Left ventricle myocardium superior (tissue), 1 donor: ENCODE results near the gene DNAAF8. TPM values are rescaled to one million over a fixed set of nuclear protein-coding genes. Genes with fewer than 3 reads are reported as not detected.

Source experiments
- ATAC-seq: fragments of 200-7000 bp; cut with Tn5 transposase; one replicate; pipeline ENCODE4 v1.9.1; 2020; ENCODE audit warnings: mild to moderate bottlenecking, moderate library complexity
- DNase-seq: peaks from one replicate; pipeline ENCODE4 v3.0.0-alpha.2; 2020
- intact Hi-C: fragments of 100-400 bp; cut with micrococcal nuclease; formaldehyde crosslinking; loops from one replicate; pipeline ENCODE4 v1.11.0; 2022
- total RNA-seq: library from RNA; stranded (reverse); fragmentation: NEBNext Ultra II Directional; extraction: Animal tissue kit (Norgen Biotek cat#: 25700); gene quantifications from one replicate; pipeline ENCODE4 v1.2.1, GENCODE V29; 2021
- donor health status: DM: no; HTN: yes; CAD: no; lungs with severe emphysema.

The DNAAF8 gene
- total RNA-seq, 1 donor from 2014 or later = 0.30 TPM

DNA sequence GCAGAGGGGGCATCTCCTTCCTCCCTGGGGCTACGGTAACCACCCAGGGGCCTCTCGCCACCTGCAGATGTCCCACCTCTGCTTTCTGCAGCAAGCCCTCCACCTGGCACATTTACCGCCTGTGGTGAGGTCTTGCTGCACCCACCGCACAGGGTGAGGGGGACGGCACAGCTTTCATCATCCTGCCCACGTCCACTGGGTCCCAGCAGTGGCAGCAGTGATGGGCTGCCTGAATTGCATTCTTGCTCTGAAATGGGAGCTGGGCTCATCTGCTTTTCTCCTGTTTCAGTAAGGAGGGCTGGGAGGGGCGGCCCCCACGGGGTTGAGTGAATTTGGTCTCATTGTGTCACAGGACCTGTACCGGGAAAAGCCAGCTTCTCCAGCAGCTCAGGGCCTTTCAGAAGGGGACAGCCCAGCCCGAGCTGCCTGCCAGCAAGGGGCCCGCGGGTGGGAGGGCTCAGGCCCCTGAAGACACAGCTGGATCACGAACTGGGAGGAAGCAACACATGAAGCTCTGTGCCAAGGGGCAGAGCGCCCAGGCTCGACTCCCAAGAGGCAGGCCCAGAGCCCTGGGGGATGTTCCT, 12.7 kb downstream of the DNAAF8 start:
- intact Hi-C loops = no loop called here
- peak; percentile 13 for ATAC-seq
- no peak for DNase-seq

DNA sequence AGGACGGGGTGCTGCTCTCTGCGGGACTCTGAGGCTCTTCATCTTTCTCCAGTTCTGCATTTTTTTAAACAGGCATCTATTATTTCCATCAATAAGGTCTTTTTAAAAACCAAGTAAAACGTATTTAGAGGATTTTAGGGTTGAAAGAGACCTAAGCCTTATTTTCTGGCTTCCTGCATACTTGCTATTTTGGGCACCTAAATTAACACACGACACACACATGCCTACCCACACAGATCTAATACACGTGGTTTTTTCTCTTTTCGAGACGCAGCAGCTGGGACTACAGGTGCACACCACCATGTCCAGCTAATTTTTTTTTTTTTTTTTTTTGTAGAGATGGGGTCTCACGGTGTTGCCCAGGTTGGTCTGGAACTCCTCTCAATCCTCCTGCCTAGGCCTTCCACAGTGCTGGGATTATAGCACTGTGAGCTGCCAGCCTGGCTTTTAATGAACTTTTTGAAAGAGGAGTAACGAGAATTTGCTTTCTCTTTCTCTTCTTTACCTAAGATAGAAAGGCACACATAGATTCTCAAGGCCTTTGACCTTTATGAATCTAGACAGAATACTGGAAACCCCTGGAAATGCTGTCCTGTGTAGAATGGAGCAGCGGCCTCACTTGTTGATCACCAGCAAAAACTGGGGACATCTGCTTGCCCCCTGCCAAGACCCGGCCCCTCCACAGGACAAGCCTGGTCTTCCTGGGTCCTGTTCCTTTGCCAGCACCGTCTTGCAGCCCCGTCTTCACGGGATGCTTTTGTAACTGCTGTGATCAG, 13.8 kb downstream of the DNAAF8 start:
- DNase-seq (no peak), ATAC-seq (no peak)
- intact Hi-C loops = no loop called here

DNA sequence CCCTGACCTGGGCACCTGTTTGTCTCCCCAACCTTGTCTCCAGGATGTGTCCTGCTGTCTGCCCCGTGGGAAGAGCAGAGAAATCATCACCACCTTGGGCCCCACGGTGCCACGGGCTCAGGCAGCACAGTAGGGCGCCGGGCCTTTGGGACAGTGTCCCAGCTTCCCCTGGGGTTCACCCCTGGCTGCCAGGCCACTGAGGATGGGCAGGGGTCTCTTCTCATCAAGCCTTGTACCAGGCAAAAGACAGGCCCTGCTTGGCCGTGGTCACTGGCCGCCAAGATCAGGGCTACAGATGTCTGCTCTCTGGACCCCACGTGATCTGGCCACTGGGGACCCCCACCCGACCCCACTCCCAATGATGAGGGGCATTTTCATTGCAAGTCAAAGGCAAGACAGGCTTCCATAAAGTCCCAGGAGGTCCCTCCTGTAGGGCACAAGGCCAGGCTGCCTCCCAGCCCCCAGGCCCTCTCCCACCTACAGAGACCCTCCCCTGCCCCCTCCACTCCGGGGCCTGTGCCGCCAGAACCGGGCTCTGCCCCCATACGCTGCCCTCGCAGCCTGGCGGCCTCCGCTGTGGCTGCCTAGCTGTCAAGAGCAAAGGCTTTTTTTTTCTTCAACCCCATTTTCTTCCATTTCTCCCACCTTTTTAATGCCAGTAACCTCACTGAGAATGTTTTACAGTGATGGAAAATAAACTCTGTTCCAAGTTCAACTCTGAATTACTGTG, 14.5 kb downstream of the DNAAF8 start:
- DNase-seq (no peak), ATAC-seq (no peak)
- intact Hi-C loops = no loop called here

DNA sequence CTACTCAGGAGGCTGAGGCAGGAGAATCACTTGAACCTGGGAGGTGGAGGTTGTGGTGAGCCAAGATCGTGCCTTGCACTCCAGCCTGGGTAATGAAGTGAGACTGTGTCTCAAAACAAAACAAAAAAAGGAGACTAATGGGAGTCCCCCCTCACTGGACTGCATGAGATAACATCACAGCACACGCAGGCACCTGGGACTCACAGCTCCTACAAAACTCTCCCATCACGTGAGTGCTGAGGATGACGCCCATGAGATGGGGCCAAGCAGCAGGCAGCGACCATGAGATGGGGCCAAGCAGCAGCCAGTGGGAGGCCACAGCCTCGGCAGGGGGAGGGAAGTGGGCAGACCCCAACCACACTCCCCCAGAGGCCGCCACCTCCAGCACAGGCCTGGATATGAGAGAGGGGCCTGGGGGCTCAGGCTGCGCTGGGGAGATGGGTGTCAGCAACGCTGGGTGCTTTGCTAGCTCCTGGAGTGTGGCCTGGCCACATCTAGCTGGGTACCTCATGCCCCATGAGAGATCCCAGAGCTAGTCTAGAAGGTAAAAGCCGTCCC, 15.4 kb downstream of the DNAAF8 start:
- DNase-seq = no peak
- intact Hi-C loops = no loop called here
- no peak for ATAC-seq

DNA sequence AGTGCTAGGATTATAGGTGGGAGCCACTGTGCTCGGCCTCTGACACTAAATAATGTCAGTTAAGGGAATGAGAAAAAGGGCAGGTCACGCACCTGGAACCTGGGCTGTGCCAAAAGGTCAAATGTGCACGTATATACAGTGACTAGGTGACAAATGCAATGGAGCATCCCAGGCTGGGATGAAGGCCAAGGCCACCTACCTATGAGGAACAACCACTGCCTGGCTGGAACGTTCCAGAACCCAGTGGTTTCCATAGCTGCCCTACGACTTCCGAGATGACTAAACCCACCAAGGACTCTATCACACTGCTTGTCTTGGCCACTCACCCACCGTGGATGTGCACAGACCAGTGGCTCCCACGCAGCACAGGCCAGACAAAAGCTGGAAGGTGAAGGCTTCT, 16.6 kb downstream of the DNAAF8 start:
- intact Hi-C loops = no loop called here
- no peak for ATAC-seq
- no peak for DNase-seq

DNA sequence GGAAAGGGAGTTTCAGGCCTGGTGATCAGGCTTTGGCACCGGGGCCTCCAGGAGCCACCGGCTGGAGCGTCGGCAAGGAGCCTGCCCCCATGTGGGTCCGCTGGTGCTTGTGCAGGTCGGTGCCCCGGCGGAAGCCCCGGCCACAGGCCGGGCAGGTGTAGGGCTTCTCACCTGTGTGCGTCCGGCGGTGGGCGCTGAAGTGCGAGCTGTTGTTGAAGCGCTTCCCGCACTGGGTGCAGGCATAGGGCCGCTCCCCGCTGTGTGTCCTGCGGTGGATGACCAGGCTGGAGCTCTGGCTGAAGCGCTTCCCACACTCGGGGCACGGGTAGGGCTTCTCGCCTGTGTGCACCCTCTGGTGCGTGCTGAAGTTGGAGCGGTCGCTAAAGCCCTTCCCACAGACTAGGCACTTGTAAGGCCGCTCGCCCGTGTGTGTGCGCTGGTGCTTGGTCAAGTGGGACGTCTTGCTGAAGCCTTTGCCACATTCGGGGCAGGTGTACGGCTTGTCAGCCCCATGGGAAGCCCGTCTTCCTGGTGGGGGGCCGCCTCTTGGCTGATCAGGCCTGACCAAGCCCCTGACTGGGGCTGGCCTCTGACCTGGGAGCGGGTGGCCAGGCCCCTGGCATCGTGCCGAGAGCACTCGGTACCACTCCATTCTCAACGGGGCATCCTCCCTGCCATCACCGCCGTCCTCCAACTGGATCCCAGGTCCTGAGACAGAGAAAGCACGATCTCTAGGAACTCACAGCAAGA, 18.2 kb downstream of the DNAAF8 start:
- intact Hi-C loops = no loop called here
- DNase-seq = no peak
- ATAC-seq = no peak

DNA sequence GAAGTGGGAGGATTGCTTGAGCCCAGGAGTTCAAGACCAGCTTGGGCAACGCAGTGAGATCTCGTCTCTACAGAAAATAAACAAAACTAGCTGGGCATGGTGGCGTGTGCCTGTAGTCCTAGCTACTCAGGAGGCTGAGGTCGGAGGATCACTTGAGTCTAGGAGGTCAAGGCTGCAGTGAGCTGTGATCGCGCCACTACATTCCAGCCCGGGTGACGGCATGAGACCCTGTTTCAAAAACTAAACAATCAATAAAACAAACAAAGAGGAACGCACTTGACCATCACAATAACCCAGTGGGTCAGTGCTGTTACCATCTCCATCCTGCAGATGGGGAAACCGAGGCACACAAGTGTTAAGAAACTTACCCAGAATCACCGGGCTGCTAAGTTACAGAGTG, 18.9 kb downstream of the DNAAF8 start:
- intact Hi-C loops = no loop called here
- ATAC-seq = no peak
- DNase-seq = no peak

DNA sequence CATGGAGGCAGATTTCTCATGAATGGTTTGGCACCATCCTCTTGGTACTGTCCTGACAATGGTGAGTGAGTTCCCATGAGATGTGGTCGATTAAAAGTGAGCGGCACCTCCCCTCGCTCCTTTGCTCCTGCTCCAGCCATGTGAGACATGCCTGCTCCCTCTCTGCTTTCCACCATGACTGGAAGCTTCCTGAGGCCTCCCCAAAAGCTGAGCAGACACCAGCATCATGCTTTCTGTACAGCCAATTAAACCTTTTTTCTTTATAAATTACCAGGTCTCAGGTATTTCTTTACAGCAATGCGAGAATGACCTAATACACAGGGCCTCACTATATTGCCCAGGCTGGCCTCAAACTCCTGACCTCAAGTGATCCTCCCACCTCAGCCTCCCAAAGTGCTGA, 20.5 kb downstream of the DNAAF8 start:
- no peak for ATAC-seq
- DNase-seq = no peak
- intact Hi-C loops = no loop called here

DNA sequence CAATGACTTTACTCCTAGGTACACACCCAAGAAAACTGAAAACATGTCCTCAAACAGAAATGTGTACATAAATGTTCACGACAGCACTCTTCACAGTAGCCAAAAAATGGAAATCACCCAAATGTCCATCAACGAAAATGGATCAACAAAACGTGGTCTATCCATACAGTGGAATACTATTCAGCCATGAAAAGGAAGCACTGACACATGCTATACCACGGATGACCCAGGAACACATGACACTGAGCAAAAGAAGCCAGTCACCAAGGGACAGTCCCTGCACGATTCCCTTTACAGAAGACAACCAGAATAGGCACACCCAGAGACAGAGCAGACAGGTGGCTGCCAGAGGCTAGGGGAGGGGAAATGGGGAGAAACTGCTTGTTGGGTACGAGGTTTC, 21.4 kb downstream of the DNAAF8 start:
- no peak for DNase-seq
- ATAC-seq = no peak
- intact Hi-C loops = no loop called here

DNA sequence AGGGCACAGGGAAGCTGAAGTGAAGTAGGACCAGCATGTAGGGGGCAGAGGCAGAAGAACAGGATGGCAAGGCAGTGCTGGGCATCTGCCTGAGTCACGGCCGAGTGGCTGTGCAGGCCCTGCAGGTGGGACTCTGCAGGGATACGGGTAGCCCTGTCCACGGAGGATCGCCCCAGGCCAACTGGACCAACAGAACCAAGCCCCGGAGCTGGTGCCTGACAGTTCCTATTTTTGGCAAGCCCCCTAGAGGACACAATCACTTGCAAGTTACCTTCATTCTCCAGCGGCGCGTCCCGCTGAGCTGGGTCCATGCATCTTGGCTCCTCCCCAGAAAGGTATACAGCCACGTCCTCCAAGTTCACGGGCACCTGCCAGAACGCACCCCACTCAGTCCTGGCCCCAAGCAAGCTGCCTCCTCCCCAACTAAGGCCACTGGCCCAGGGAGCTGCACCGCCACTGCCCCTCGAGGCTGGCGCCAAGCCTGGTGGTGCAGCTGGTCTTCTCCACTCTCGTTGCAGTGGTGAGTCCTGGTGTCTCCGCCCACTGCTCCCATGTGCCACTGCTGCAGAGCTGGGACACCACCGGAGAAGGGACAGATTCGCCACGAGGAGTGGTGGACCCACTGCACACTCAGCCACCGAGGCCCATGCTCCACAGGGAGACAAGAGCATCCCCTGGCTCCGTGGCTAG, 26.0 kb downstream of the DNAAF8 start:
- ATAC-seq (no peak), DNase-seq (no peak)
- intact Hi-C loops = no loop called here

DNA sequence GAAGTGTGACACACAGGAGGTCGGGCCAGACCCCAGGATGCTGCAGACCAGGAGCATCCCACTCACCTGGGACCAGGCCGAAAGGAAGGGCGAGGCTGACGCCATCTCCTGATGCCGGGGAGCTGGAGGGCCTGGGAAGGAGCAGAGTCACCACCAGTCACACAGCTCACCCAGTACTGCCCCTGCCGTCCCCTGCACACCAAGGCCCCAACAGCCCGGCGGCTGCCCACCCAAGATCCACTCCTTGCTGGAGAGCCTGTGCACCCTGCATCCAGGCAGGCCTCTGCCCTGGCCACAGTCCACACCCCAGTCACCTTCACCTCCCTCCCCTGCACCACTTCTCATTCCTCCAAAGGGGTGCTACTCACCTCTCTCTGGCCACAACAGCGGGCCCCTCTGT, 27.9 kb downstream of the DNAAF8 start:
- intact Hi-C loops = no loop called here
- no peak for DNase-seq

DNA sequence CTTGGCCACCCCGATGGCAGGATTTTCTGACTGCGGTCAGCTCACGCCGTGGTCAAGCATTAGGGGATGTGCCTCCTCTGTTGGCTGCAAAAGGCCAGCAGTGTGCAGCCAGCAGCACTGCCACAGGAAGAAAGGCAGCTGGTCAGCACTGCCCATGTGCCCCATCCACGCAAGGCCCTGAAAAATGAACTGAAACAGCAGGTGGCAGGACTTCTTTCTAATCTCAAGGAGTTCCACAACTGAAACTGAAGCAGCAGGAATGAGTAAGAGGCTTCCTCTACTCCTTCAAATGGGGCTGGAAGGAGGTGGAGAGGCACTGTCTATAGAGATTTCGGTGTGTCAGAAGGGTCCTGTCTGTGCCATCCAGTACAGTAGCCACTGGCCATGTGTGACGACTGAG, 29.5 kb downstream of the DNAAF8 start:
- ATAC-seq (no peak), DNase-seq (no peak)
- intact Hi-C loops = no loop called here

More for the DNA sequence above, 27.9 kb downstream of the DNAAF8 start:
- ATAC-seq = no peak

DNA sequence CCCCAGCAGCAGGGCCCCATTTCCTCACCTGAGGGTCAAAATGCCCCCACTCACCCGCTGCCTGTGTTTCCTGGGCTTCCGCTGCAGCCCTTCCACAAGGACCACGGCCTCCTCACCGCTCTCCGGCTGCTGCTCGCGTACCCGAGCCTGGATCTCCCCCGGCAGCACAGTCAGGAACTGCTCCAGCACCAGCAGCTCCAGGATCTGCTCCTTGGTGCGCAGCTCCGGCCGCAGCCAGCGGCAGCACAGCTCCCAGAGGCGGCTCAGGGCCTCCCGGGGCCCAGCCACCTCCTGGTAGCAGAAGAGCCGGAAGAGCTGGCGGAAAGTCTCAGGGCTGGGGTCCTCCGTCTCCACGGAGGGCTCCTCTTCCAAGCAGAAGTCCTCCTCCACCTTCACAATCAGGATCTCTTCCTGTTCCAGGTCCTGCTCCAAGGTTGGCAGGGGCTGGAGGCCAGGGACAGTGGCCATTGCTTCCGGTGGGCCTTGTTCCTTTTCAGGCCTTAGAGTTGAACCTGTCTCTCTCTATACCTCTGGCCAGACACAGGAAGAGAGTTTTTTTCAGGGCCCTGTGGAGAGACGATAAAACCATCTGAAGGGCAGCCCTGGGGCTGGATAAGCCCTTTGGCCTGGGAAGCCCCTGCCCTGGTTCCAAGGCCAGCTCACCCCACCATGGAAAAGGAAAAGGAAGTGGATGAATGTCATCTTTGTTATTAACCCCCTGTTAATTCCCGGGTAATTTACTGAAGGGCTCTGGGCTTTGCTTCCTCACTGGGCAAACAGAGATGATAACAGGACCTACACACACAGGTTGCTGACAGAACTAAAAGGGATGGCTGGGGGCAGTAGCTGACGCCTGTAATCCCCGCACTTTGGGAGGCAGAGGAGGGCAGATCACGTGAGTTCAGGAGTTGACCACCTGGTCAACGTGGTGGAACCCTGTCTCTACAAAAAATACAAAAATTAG, 31.5 kb downstream of the DNAAF8 start:
- intact Hi-C loops = no loop called here
- DNase-seq (no peak), ATAC-seq (no peak)

DNA sequence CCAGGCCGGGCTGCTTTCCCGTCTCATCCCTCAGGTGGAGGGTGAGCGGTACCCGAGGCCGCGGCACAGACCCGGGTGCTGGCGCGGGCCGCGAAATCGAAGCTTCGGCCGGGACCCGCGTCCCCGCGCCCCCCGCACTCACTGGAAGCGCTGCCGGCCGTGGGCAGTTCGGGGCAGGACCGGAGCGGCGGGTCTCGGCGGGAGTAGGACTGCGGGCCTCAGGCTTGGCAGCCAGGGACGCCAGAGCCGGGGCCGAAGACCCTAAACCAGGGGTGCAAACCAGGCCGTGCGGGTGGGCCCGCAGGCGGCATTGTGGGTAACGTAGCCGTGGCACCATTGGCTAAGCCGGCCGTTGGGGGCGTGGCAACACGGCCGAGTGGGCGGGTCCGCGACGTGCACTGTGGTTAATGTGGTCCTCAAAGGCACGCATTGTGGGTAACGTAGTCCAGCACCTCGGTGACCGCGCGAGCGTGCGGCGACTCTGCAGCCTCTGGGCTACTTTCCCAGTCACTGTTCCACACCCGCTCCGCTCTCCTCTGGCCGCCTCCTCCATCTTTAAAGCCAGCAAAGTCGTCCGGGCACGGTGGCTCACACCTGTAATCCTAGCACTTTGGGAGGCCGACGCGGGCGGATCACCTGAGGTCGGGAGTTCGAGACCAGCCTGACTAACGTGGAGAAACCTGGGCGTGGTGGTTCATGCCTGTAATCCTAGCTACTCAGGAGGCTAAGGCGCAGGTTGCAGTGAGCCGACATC, 32.7 kb downstream of the DNAAF8 start, which contains the start of gene ZNF500:
Gene ZNF500 (minus strand): TSS at position 288 of the 754 bp plus-strand sequence. CDS start 1,184 bp downstream, outside the sequence.
- ATAC-seq (peak; percentile 94), DNase-seq (peak; percentile 100)
- intact Hi-C loops = no loop called here

DNA sequence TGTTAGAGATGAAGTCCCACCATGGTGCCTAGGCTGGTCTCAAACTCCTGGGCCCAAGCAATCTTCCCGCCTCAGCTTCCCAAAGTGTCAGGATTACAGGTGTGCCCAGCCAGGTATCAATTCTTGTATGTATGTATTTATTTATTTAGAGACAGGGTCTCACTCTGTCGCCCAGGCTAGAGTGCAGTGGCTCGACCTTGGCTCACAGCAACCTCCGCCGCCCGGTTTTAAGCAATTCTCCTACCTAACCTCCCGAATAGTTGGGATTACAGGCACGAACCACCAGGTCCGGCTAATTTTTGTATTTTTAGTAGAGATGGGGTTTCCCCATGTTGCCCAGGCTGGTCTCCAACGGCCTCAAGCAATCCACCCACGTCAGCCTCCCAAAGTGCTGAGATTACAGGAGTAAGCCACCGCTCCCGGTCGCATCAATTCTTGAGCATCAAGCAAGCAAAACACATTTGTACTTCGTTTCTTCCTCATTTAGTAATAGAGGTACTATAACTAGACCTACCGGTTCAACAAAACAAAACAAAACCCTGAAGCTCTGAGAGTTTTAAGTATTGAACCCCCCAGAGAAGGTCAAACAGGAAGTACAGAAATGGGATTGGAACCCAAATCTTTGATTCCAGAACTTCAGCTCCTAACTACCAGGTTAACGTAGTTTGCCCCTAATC, 33.7 kb downstream of the DNAAF8 start:
- DNase-seq (no peak), ATAC-seq (no peak)
- intact Hi-C loops = no loop called here

DNA sequence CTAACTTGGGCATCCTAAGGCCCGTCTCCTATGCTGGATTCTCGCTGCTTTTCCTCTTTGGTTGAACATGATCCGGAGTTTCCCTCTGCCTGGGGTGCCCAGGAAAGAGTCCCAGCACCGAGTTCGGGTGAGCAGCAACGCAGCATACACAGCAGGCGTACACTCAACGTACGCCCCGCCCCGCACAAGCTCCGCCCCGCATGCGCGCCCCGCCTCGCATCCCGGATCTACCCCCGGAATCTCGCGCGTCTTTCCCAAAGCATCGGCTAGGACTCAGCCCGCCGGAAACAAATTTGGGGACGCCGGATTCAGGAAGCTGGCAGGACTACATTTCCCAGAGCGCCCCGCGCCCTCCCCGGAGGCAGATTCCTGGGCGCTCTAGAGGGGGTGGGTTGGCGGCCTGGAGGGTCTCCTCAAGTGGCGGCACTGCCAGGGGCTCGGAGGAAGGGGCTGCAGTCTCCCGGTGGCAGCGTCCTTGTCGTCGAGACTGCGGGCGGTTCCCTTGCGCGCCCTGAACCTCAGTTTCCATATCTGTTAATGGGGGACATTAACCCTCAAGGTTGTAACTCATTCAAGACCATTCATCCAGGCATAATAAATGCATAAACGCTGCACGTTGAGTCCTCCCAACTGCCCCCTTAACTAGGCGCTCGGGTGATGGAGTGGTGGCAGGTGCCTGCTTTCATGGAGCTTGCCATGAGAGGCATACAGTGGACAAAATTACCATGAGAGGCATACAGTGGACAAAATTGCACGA, 34.4 kb downstream of the DNAAF8 start:
- peak; percentile 99 for DNase-seq
- peak; percentile 92 for ATAC-seq
- intact Hi-C loops = no loop called here
